NCI-H510A treated with DMSO at 0.1 percent for 48 hours (cell line): ENCODE results near the gene BPIFB6.
"Not testable (repeated sequence)": the region's sequence is repeated elsewhere in the genome, so short reads cannot be mapped to it uniquely, and the experiment has no call there.

Experiments used
- DNase-seq: peaks from one replicate; lab custom pipeline; 2025; lab: John Stamatoyannopoulos, UW

The BPIFB6 gene

GRCh38 chr20:33030569-33030968, 879 bp upstream of the BPIFB6 start:
- DNase-seq: no peak

DNA sequence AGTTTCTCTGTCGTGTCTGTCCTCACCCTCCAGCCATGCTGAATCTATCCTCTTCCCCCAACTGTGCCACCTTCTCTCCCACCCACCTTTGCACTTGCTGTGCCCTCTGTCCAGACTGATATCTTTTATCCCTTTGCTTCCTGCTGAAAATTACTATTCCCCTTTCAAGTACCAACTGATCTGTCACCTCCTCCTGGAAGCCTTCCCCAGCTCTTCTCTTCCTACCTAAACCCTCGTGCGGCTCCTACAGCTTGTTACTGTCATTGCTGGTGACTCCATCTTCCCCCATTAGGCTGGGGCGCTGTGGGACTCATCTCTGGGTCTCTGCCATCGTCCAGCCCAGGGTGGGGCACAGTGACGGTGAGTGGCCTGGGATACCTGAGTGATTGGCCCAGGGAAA, 1.1 kb downstream of the BPIFB6 start:
- DNase-seq: no peak

GRCh38 chr20:33033381-33033780, 1.9 kb downstream of the BPIFB6 start:
- DNase-seq: no peak

DNA sequence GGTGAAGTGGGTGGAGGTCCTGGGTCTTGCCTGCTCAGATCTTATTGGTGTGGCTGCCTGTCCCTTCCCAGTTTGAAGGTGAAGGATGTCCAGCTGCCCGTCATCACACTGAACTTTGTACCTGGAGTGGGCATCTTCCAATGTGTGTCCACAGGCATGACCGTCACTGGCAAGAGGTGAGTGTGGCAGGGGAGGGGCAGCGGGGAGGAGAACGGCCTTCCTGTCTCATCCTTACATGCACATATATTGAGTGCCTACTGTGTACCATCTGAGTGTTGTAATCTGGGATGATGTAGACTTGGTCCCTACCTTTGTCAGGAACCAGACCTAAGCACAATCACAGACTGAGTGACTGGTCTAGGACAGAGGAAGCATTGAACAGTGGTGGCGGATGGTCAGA, 2.7 kb downstream of the BPIFB6 start:
- no peak for DNase-seq

DNA sequence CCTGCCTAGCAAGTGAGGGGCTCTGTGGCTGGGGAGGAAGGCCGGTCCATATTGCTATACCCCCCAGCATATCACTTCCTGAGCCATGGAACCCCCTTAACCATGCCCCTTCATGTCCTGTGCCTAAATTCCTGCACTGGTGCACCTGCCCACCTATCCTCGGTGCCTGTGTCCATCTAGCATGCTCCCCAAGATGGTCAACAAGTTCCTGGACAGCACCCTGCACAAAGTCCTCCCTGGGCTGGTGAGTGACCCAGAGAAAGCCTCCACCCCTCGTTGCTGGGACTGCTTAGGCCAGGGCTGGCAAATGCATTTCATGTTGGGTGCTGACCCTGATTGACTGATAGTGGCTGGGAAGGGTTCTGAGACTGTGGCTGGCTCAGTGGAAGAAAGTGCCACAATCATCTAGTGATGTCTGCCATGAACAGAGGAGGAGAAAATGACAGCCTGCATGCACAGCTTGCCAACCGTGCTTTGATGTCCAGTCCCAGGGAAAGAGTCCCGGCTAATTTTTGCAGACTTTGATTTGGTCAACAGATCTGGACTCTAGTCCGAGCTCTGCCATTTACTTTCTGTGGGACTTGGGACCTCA, 3.5 kb downstream of the BPIFB6 start:
- no peak for DNase-seq

GRCh38 chr20:33037456-33037855, 6.0 kb downstream of the BPIFB6 start:
- no peak for DNase-seq

- no peak for DNase-seq
These were observed 6.8 kb downstream of the BPIFB6 start for GRCh38 chr20:33038243-33038642.

- DNase-seq: no peak
These were observed 11.0 kb downstream of the BPIFB6 start for GRCh38 chr20:33042430-33042829.

DNA sequence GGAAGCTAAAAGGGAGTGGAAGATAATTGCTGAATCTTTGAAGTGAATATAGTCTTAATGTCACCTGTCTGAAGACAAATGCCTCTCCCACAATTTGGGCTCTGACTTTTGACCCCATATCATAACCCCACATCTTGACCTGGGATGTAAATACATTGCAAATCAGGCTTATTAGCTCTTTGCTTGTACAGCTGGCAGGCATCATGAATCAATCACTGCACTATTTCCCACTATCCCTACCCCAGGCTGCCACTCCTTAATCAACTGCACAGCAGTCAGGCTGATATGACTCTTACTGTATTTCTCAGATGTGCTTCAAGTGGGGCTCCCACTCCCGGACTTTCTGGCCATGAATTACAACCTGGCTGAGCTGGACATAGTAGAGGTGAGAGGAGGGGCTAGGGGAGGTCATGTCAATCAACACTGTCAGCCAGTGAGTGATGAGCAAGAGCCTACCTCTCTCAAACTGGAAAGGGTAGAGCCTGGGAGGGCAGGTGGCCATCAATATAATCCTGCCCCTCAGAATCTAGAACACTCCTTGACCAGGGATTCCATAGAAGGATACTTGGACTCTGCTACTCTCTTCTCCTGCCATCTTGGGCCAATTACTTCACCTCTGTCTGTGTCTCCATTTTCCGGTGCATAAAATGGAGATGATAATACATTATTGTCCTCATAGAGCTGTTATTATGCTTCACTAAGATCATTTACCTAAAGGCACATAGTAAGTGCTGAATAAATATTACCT, 11.7 kb downstream of the BPIFB6 start:
- no peak for DNase-seq

DNA sequence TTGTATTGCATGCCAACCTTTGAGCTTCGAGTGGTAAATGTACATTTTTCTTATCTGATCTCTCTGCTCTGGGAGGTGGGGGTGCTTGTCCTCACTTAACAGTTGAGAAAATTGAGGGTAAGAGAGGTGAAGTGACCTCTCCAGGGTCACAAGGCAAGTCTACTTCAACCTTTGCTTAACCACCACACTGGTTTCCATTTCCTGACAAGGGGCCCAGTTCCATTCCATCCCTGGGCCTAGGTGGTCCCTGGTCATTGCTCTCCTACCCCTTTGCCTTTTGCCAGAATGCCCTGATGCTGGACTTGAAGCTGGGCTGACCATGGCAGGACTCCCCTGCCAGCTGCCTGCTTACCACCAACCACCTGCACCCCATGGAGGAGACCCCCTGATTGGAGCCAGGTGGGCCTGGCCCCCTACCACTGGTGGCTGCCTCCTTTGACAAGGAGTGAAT, 12.3 kb downstream of the BPIFB6 start:
- DNase-seq: no peak

DNA sequence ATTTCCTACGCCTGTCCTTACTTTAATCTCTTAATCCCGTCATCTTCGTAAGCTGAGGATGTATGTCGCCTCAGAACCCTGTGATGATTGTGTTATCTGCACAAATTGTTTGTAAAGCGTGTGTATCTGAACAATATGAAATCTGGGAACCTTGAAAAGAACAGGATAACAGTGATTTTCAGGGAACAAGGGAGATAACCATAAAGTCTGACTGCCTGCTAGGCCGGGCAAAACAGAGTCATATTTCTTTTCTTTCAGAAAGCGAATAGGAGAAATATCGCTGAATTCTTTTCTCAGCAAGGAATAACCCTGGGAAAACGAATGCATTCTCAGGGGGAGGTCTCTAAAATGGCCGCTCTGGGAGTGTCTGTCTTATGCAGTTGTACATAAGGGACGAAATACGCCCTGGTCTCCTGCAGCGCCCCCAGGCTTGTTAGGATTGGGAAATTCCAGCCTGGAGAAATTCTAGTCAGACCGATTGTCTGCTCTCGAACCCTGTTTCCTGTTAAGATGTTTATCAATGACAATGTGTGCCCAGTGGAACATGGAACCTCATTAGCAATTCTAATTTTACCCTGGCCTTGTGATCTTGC, 13.8 kb downstream of the BPIFB6 start:
- DNase-seq: not testable (repeated sequence)

GRCh38 chr20:33046412-33046811, 15.0 kb downstream of the BPIFB6 start:
- DNase-seq: no peak

GRCh38 chr20:33051333-33051732, 19.9 kb downstream of the BPIFB6 start:
- DNase-seq: no peak

DNA sequence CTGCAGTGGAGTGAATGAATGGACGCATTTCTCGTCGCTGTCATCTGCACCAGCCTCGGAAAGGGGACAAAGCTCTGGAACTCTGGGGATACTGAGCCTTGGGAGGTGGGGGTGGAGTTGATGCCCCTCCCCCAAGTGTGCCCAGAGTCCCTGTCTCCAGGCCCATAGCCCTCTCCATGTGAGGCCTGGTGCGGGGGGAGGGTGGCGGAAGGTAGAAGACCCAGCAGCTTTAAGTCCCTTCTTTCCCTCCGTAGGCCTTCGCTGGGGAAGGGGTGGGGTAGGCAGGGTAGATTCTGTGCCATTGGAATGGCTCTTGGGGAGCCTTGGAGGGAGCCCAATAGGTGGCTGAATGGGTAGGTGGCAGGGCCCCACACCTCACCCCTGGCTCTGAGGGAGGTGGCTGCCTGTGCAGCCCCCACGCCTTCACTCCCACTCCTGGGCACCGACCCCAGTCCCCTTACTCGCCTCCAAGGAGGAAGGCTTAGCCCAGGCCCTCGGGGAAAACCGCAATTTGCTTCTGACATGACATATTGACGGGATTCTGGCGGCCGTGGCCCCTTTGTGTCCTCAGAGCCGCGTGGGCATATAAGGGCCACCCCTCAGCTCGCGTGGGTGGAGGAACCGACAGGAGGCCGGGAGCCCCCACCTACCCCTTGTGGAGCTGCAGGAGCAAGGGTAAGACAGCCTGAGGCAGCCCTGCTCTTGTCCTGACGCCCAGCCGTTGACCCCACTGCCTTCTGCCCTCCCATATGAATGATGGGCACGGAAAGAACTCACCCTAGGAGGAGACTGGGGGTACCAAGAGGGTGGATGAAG, 22.1 kb downstream of the BPIFB6 start, which contains the start of gene BPIFB3:
TSS of gene BPIFB3 (plus strand) at position 613 of the 816 bp plus-strand sequence. CDS start 1,533 bp downstream, outside the sequence.
- DNase-seq: no peak

DNA sequence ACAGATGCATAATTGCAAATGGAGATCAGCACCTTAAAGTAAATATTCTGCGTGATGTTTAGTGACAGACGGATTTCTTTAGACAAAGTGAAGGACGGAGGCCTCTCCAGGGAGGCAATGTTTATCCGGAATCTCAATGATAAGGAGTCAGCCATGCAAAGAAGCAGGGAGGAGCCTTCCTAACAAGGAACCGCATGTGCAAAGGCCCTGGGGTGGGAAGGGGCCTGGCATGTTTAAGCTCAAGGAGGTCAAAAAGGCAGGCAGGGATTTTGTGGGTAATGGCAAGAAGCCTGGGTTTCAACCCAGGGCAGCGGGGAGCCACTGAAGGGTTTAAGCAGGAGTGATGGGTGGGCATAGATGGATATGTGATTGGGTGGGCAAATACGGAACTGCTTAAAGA, 22.9 kb downstream of the BPIFB6 start:
- no peak for DNase-seq

GRCh38 chr20:33054791-33055190, 23.3 kb downstream of the BPIFB6 start:
- DNase-seq: no peak

GRCh38 chr20:33059136-33059535, 27.7 kb downstream of the BPIFB6 start:
- DNase-seq: no peak

DNA sequence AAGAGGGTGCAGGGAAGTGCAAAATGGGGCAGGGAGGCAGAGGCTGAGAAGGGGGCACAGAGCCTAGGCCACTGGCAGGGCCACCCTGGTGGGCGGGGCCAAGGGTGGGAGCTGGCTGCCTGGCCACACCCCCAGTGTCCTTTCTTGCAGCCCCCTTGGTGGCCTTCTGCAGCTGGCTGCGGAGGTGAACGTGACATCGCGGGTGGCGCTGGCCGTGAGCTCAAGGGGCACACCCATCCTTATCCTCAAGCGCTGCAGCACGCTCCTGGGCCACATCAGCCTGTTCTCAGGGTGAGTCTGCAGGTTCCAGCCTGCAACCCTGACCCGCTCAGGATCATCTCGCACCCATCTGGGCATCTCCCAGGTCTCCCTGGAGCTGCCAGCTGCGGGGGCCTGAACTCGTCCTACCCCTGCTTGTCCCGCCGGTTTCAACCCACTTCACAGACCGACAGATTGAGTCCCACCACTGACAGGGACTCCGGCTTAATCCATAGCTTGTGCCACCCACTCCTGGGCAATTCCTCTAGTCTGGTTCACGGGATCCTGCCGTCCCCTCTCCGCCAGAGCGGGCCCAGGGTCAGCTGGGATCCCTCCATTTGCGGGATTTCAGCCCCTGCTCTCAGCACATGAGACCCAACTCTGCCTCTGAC, 28.4 kb downstream of the BPIFB6 start:
- no peak for DNase-seq

GRCh38 chr20:33061658-33062028, 30.2 kb downstream of the BPIFB6 start:
- no peak for DNase-seq

- DNase-seq: no peak
These were observed 30.8 kb downstream of the BPIFB6 start for GRCh38 chr20:33062105-33062824.

- DNase-seq: no peak
These were observed 31.3 kb downstream of the BPIFB6 start for GRCh38 chr20:33062825-33063149.
